GM12801 (cell line): ENCODE data around the gene TMTC2.

ENCODE experiments used
- TF ChIP-seq, protein P1 (sequence below): IDR thresholded peaks from one replicate; pipeline ENCODE4 v1.5.1; 2011; ENCODE audit warnings: control low read depth; ENCODE audit not compliant: insufficient read length; ENCODE audit errors: extremely low read depth

TMTC2 gene

DNA sequence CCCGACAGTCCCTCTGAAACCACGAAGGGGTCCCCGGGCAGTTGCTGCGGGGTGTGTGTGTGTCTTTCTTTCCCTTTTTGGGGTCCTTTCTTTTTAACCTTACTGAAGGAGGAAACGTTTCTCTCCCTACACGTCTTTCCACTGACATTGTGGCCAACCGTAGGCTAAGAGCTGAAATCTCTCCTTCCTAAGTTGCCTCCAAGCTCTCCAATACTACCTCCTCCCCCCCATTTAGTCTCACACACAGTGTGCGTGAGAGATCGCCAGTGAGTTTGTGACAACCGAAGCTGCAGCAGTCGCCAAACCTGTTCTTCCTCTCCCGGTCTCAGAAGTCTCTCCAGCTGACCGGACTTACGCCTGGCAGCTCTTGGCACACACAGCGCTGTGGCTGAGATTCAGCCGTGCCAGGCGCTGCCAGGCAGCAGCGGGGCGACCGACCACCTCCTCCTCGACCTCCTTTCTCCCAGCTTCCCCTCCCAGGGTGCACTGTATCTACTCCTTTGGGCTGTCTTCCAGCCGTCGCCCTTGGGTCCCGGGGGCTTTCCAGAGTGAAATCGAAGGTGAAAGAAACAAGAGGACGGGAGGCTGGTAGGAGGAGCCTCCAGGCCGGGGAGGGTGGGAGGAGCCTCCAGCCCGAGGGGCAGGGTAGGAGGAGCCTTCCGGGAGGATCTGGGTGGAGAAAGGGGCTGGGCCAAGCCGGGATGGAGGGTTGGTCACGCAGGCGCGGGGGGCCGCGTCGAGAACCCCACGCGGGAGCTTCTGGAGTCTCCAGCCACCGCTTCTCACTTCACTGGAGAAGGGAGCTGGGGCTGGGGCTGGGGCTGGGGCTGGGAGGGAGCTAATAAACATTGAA is at the start of gene TMTC2:
Gene TMTC2, plus strand, starts transcription at position 739 of the 853 bp plus-strand sequence.
- TF ChIP-seq, protein P1, sequence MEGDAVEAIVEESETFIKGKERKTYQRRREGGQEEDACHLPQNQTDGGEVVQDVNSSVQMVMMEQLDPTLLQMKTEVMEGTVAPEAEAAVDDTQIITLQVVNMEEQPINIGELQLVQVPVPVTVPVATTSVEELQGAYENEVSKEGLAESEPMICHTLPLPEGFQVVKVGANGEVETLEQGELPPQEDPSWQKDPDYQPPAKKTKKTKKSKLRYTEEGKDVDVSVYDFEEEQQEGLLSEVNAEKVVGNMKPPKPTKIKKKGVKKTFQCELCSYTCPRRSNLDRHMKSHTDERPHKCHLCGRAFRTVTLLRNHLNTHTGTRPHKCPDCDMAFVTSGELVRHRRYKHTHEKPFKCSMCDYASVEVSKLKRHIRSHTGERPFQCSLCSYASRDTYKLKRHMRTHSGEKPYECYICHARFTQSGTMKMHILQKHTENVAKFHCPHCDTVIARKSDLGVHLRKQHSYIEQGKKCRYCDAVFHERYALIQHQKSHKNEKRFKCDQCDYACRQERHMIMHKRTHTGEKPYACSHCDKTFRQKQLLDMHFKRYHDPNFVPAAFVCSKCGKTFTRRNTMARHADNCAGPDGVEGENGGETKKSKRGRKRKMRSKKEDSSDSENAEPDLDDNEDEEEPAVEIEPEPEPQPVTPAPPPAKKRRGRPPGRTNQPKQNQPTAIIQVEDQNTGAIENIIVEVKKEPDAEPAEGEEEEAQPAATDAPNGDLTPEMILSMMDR = no peak

DNA sequence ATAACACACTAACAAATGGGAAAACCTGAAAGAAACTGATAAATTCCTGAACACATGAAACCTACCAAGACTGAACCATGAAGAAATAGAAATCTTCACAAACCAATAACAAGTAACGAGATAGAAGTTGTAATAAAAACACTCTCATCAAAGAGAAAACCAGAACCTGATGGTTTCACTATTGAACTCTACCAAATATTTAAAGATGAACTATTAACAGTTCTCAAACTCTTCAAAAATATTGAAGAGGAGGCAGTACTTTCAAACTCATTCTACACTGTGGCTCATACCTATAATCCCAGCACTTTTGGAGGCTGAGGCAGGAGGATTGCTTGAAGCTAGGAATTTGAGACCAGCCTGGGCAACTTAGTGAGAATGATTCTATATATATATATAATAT is 48.4 kb upstream of the TMTC2 start:
- TF ChIP-seq, protein P1 = no peak

DNA sequence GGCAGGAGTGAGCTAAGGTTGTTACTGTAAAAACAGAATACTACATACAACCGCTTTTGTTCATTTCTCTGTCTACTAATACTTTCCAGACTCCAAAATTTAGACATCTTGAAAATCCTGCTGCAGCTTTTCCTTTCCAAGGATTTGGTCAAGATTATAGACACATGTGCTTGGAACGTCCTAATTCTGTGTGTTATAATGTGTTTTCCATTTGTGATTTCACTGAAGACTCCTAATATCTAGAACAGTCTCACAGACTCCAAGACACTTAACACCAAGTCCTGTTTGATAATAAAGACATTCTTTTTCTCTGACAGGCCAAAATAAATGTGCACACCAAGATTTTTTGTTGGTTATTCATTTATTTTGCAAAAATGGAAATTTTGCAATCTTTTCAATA is 41.8 kb upstream of the TMTC2 start:
- TF ChIP-seq, protein P1 = no peak

DNA sequence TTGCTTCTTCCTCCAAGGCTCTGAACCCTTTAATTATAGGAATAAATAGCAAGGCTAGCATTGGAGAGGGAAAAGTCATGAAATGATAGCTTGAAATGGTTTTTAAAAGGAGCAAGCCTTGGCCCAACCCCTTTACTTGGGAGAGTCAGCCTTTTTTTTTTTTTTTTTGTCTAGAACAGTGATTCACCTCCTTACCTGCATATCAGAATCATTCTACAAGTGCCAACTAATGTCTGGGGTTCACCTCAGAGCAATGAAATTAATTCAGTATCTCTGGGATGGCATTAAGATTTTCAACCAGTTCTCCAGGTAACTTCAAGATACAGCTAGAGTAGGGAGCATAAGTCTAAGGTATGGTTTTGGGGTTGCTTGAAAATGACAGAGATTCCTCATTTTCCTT is 41.3 kb upstream of the TMTC2 start:
- TF ChIP-seq, protein P1 = no peak

DNA sequence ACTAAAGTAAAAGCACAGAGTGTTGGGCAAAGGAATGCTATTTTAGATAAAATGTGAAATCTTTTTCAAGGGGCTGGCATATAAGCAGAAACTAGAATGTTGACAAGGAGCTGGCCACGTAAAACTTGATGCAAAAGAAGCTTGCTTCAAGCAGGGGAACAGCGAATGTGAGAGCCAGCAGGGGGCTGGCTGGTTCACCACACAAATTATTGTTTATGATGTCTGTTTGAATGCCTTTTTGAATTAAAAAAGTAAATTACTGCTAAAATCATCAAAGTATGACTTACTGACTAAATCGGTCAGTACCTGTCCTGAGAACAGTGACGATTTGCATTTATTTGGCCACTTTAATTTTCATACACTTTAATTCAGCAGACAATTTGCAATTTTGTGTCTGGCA is 38.9 kb upstream of the TMTC2 start:
- TF ChIP-seq, protein P1 = no peak

DNA sequence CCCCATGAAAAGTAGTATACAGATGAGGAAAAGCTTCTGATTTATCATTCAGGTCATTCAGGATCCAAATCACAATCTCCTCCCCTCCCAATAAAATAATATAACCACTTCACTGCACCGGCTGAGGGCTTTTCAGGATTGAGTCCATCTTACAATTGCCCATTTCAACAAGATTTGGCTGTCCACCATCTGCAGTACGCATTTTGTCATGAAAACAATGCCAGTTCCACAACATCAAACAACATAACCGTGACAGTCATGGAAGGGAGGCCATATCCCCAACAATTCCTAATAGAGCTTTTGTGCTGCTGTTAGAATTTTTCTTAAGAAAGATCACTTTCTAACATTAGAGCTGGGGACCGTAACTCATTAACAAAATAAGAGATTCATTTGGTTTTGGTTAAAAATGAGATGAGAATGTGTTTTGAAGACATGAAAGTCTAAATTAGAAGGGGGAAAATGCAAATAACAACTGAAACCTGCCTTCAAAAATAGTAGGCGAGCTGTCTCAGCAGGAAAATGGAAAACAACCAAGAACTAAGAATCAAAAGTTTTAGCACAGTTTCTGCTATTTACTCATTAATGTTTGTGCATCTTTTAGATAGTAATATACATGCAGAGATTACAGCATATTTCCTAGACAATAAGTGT is 38.3 kb upstream of the TMTC2 start:
- TF ChIP-seq, protein P1 = no peak

DNA sequence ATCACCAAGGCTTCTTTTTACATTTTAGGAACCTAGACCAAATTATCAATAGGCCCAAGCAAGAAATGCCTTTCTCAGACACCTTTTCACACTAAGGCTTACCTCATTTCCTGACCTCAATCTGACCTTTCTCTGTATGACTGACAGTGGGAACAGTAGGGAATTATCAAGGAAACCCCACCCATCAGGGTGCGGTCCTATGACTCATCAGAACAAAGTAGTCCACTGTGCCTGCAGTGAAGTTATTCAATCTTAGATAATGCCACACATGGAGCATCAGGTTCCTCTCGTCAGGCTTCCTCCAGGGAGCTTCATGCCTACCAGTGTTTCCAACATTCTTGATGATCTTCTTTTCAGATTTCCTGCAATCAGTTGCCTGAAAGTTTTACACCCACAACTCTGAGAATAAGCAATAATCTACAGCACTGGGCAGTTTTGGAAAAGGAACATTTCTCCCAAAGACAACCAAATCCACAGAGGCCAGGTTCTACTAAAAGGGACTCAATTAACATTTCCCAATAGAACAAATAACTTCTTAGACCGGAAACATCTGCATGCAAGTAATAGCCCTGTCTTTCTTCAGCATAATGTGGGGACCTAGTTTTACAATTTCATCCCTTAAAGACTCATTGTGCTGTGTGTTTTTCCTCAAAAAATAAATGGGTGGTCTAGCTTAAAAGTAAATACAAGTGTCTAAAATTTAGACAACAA is 35.9 kb upstream of the TMTC2 start:
- TF ChIP-seq, protein P1 = no peak
